ENCODE data around the gene OSTN.

DNA sequence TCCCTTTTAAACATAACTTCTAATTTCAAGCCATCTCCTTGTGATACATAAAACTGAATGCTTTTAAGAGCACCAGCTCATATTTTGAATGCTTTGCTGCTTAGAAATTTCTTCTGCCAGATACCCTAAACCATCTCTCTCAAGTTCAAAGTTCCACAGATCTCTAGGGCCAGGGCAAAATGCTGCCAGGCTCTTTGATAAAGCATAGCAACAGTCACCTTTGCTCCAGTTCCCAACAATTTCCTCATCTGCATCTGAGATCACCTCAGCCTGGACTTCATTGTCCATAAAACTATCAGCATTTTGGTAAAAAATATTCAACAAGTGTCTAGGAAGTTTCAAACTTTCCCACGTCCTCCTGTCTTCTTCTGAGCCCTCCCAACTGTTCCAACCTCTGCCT lies 17.5 kb downstream of the OSTN start:
- TF ChIP-seq, protein P1, sequence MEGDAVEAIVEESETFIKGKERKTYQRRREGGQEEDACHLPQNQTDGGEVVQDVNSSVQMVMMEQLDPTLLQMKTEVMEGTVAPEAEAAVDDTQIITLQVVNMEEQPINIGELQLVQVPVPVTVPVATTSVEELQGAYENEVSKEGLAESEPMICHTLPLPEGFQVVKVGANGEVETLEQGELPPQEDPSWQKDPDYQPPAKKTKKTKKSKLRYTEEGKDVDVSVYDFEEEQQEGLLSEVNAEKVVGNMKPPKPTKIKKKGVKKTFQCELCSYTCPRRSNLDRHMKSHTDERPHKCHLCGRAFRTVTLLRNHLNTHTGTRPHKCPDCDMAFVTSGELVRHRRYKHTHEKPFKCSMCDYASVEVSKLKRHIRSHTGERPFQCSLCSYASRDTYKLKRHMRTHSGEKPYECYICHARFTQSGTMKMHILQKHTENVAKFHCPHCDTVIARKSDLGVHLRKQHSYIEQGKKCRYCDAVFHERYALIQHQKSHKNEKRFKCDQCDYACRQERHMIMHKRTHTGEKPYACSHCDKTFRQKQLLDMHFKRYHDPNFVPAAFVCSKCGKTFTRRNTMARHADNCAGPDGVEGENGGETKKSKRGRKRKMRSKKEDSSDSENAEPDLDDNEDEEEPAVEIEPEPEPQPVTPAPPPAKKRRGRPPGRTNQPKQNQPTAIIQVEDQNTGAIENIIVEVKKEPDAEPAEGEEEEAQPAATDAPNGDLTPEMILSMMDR (IDR thresholded peaks at IDR 0.05) = no peak
- TF ChIP-seq POLR2A (IDR thresholded peaks at IDR 0.05) = no peak
